GM19395 (cell line): Measurements from ENCODE around the gene PNKD.

Experiments
- ATAC-seq: cut with Tn5 transposase; IDR thresholded peaks from one replicate; pipeline ENCODE4 v1.9.1; 2021; ENCODE audit warnings: mild to moderate bottlenecking, moderate library complexity; ENCODE audit not compliant: unreplicated experiment

PNKD gene

GRCh38 chr2:218269900-218270720, at the start of gene PNKD, which contains the start of gene AAMP:
Gene PNKD, plus strand, starts transcription at chr2:218270519. Its CDS starts 17 bp downstream, at chr2:218270536.
Gene AAMP, minus strand, starts transcription at chr2:218270137. Its CDS starts 51 bp downstream, at chr2:218270086.
- peak; percentile 93 for ATAC-seq

DNA sequence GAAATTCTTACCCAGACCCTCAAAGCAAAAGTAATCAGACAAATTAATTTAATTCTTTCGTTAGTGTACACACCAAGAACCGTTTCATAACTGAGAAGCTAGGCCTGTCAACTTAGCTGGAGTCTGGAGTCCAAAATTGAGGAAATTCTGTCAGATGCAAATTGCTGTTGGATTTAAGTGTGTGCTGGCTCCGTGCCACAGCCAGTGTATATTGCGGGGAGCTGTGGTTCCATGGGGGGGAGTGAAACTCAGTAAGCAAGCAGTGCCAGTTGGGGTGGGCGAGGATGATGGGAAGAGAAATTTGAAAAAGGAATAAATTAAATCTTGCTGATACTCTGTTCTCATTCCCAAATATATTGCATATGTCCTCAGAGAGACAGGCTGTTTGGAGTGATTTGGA, 49.3 kb upstream of the PNKD start:
- no peak for ATAC-seq

- peak; percentile 31 for ATAC-seq
These were observed 47.3 kb upstream of the PNKD start for GRCh38 chr2:218223046-218223445.

DNA sequence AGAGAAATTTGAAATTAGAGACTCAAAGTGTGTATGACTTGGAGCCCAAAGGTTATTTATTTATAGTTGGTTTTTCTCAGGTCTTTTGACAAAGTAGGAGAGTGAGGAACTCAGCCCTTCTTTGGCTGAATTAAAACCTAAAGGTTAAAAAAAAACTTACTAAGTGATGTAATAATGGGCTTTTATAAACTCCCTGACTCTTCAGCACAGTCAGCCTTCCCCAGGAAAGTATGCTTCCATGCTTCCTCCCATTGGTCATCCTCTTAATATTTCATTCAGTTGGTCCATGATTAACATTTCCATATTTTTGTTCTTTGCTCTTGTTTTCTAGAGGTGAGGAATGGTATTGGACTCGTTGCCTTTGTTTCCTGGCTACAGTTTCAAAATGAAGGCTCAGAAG, 46.1 kb upstream of the PNKD start:
- no peak for ATAC-seq

- no peak for ATAC-seq
These were observed 43.4 kb upstream of the PNKD start for GRCh38 chr2:218226903-218227302.

DNA sequence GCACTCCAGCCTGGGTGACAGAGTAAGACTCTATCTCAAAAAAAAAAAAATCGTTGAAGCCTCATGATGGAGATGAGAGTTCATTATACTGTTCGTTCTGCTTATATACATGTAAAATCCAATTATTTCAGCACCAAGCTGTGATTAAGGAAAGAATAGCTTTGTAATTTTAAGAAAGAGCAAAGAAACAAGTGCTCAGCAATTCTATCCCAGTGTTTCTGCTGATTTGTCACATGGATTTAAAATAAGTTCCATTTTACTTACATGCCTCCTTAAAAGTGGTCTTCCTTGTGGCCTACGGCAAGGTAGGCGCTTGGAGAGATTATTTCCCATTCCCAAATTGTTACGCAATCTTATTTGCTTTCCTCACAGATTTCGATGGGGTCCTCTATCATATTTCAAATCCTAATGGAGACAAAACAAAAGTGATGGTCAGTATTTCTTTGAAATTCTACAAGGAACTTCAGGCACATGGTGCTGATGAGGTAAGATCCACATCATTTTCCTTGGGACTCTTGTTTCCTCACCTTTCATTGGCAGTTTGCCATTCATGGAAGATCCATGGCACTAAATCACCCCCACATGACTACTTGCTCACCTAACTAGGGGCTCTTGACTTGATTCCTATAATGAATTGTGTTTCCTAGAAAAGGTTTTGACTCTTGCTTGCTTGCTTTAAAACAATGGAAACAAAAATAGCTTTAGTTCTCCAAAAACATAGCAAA, 41.8 kb upstream of the PNKD start:
- no peak for ATAC-seq

DNA sequence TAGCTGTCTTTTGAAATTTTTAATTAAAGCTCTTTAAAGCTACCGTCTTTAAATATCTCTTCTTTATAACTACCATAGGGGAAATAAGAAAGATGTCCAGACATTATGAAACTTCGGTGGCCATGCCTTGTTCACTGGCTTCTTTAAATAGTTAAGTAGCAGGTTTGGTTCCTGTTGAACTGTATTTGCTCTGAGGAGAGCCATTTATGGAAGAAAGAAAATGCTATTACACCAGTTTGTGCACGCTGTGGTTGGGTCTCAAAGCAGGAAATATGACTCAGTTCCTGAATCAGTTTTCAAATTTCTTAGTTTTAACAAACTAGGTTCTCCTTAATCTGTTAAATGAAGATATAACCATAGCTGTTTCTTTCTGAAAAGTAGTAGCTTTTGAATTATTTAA, 41.1 kb upstream of the PNKD start:
- peak; percentile 90 for ATAC-seq

GRCh38 chr2:218229851-218230250, 40.5 kb upstream of the PNKD start:
- ATAC-seq = no peak

DNA sequence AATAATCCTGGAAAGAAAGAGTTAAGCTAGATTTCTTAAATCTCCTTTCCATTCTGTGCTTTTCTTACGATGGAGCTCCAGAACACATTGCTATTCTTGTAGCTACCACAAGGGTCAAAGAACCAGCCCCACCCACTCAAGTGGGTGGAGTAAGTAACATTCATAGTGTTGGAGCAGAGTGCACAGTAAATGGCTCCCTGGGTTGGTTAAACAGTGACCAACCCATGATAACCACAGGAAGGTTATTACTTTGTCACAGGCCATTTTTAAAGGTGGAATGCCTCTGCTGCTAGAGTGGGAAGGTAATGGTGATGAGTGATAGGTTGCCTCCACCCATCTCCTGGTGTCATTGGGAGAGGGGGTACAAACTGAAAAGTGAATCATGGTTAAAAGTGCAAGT, 39.4 kb upstream of the PNKD start:
- ATAC-seq = peak; percentile 64

DNA sequence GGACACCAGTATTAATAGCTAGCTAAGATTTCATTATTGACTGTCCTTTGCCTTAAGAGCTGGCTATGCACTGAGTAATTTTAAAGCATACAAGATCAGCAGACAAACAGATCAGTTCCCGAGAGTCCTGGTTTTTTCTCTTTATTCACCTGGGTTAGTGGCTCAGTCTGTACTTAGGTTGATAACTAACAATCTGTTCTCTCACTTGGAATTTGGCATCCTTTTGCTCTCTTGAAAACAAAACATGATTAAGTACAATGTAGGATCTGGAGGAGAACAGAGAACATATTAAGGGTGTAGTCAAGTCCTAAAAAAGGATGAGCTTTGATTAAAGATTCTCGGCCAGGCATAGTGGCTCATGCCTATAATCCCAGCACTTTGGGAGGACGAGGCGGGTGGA, 36.8 kb upstream of the PNKD start:
- no peak for ATAC-seq

DNA sequence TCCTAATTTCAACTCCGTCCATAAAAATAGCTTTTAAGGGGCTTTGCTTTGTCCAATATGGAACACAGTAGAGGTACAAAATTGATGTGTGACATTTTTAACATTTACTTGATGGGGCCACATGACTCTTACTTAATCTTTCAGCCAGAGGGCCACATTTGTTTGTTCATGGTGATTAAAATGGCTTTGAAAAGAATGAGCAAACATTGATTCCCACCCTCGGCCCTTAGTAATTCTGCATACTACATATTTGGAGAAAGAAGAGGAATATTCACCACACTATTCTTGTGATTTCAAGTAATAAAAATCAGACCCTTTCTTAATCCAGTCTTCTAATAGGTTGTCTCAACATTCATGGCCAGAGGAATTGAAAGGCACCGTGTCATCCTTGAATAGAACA, 35.8 kb upstream of the PNKD start:
- no peak for ATAC-seq

GRCh38 chr2:218235017-218235416, 35.3 kb upstream of the PNKD start:
- no peak for ATAC-seq

DNA sequence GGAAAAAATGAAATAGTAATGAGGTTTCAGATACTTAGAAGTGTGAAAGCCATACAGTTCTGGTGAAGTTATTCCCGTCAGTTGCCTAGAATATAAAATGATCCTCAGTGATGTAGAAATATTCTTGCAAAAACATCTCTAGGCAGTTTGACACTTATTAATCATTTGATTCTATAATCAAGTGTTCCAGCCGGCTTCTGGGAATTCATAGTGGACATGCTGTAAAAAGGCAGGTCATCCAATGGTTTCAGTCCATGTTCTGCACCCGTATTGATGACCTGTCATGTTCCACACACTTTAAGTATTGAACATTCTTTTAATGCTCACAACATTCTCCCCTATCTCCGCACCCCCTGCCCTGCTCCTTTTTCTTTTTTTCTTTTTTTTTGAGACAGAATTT, 33.5 kb upstream of the PNKD start:
- ATAC-seq = no peak

DNA sequence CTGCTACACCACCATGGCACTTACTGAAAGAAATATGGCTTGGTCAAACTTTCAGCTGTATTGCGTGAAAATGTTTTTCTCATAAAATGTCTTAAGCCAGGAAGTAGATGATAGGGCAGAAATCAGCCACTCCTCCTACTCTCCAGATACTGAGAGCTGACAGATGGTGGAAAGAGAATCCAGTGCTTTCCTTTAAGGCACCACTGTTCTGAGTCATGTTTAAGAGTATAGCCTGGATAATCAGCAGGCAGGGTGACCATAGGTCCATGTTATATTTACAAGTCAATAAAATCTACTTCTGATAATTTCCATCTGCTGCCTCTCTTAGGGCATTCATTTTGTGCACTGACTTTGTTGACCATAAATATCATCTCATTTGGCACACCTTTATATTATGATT, 31.4 kb upstream of the PNKD start:
- no peak for ATAC-seq

DNA sequence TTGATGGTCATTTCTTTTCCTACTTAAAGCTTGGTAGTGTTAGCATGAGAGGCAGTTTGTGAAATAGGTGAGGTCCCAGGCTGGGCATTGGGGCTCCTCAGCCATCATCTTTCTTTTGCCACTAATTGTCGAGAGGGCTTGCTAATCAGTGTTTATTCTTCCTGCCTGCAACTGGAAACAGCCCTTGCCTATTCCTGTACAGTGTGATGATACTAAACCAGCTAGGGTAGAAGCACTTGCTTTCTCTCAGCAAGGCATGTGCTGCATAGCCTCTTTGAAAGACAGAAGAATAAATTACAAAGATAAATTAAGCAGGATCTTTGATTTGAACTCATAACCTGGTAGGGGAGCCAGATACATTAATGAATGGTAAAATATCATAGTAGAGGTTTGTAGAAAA, 26.1 kb upstream of the PNKD start:
- ATAC-seq = no peak

DNA sequence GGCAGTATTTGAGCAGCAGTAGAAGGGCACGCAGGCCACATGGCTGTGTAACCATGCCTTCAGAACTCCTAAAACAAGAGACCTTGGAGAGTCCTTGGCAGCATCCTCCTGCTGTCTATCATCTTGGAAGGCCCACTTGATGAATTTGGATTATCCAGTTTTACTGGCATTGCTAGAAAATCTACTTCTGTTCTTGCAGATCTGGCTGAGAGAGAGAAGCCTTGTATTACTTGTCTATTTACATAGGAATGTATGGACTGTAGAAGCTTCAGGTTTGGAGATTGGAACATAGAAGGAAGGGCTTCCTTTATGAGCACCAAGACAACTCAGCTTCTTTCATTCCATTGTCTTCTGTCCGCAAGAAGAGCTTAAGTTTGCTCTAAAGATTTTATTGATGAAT, 25.7 kb upstream of the PNKD start:
- no peak for ATAC-seq

- ATAC-seq = no peak
These were observed 25.1 kb upstream of the PNKD start for GRCh38 chr2:218245214-218245613.

DNA sequence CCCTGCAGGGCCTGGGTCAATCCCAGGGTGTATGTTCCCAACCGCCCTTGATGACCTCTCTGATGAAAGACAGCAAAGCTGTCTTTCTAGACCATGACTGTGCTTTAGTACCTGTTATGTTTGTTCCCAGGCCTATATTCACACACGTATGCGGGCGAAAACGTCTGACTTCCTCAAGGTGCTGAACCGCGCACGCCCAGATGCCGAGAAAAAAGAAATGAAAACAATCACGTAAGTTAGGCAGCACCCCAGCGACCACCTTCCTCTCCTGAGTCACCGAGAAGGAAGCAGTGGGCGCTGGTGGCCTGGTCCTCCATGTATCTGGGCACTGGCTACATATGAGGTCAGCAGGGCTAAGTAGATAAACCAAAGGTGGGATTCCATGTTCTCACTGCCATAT, 20.6 kb upstream of the PNKD start:
- no peak for ATAC-seq

- ATAC-seq = no peak
These were observed 17.6 kb upstream of the PNKD start for GRCh38 chr2:218252509-218253231.

DNA sequence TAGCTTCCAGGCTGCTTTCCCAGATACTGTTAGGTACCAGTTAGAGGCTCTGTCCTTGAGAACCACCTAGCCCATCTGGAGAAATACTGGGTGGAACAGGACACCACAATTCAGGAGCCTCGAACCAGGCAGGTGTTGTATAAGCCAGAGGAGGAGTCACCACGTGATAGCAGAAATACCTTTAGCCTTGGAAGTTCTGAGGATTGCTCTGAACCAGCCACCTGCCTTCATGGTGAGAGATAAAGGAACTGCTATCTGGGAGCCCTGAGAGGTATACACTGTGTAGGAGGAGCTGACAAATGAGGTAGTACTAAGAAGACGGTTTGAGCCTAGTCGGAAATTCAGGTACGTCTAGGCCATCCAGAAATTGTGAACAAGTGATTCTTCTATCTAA, 17.1 kb upstream of the PNKD start:
- ATAC-seq = no peak

- ATAC-seq = no peak
These were observed 14.9 kb upstream of the PNKD start for GRCh38 chr2:218255446-218255845.
